NT2/D1 (cell line): ENCODE results near the gene C1QB.

ENCODE experiments used
- SUZ12 ChIP-seq: IDR thresholded peaks from 2 replicates; pipeline ENCODE4 v1.6.1; 2011; ENCODE audit not compliant: insufficient read length, insufficient read depth; ENCODE audit errors: extremely low read depth
- YY1 ChIP-seq: IDR thresholded peaks from 2 replicates; pipeline ENCODE4 v1.6.1; 2011; ENCODE audit not compliant: insufficient read length, insufficient read depth
- ZNF274 ChIP-seq: IDR thresholded peaks from 2 replicates; pipeline ENCODE4 v1.6.1; 2011; ENCODE audit warnings: mild to moderate bottlenecking, low read depth, low read length

DNA sequence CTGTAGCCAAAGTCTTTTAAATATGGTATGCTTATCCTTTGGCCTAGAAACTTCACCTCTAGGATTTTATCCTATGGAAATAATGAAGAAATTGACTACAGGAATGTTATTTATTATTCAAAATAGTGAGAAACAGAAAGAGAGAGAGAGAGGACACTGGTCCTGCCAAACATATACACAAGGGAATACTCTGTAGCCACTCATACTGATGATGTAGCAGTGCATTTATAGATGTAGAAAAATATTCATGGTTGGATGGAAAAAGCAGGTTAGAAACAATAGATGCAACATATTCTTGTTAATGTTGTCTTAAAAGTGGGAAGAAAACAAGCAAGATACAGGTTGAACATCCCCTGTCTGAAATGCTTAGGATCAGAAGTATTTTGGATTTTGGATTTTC, 35.4 kb downstream of the C1QB start:
- no peak for TF ChIP-seq YY1
- no peak for TF ChIP-seq ZNF274
- no peak for TF ChIP-seq SUZ12
